DOHH2 (cell line): ENCODE measurements around the gene KHDC4.

Experiments
- H3F3A ChIP-seq: fragments of 200-600 bp; sonication (generic), shearing (Covaris generic); 2 replicates; pipeline ENCODE4 v1.6.0; 2016; ENCODE audit warnings: antibody characterized with exemption, mild to moderate bottlenecking; ENCODE audit not compliant: control insufficient read depth, insufficient read depth
- H3K27ac ChIP-seq: fragments of 200-600 bp; sonication (generic); 2 replicates; pipeline ENCODE4 v1.5.1; 2014; ENCODE audit warnings: low read depth, mild to moderate bottlenecking, low read length, moderate library complexity
- H3K27me3 ChIP-seq: fragments of 200-600 bp; sonication (generic); 2 replicates; pipeline ENCODE4 v1.6.1; 2014; ENCODE audit warnings: mild to moderate bottlenecking, low read length, mixed read lengths; ENCODE audit not compliant: control insufficient read depth
- H3K36me3 ChIP-seq: fragments of 200-600 bp; sonication (generic); 2 replicates; pipeline ENCODE4 v1.6.1; 2014; ENCODE audit warnings: mild to moderate bottlenecking, low read length, moderate library complexity, mixed read lengths; ENCODE audit not compliant: control insufficient read depth
- H3K4me1 ChIP-seq: fragments of 200-600 bp; sonication (generic); 2 replicates; pipeline ENCODE4 v1.6.1; 2014; ENCODE audit warnings: mild to moderate bottlenecking, low read length, mixed read lengths; ENCODE audit not compliant: control insufficient read depth
- H3K4me2 ChIP-seq: fragments of 200-600 bp; sonication (generic); 2 replicates; pipeline ENCODE4 v1.6.0; 2014; ENCODE audit warnings: mild to moderate bottlenecking, low read length, moderate library complexity
- H3K4me3 ChIP-seq: fragments of 200-600 bp; sonication (generic); 2 replicates; pipeline ENCODE4 v1.5.1; 2014; ENCODE audit warnings: mild to moderate bottlenecking, low read length, mixed read lengths
- H3K79me2 ChIP-seq: fragments of 200-600 bp; sonication (generic); 2 replicates; pipeline ENCODE4 v1.6.1; 2014; ENCODE audit warnings: mild to moderate bottlenecking, low read length, mixed read lengths; ENCODE audit not compliant: control insufficient read depth
- H3K9me2 ChIP-seq: fragments of 200-600 bp; sonication (generic); replicated peaks from 2 replicates; pipeline ENCODE4 v1.6.1; 2014; ENCODE audit warnings: mild to moderate bottlenecking, low read length, mixed read lengths; ENCODE audit not compliant: control insufficient read depth
- H3K9me3 ChIP-seq: fragments of 200-600 bp; sonication (generic); 2 replicates; pipeline ENCODE4 v1.6.1; 2014; ENCODE audit warnings: antibody characterized with exemption, low read length, mixed read lengths; ENCODE audit not compliant: control insufficient read depth, insufficient read depth
- H4K20me1 ChIP-seq: fragments of 200-600 bp; sonication (generic); 2 replicates; pipeline ENCODE4 v1.6.0; 2014; ENCODE audit warnings: low read depth, mild to moderate bottlenecking, antibody characterized with exemption, low read length, moderate library complexity; ENCODE audit not compliant: control insufficient read depth, insufficient read depth
- CTCF ChIP-seq: fragments of 200-600 bp; sonication (generic); IDR thresholded peaks from one replicate; pipeline ENCODE4 v1.5.1; 2014; ENCODE audit warnings: antibody characterized with exemption, mild to moderate bottlenecking, low read depth, low read length; ENCODE audit not compliant: poor library complexity, severe bottlenecking
- EZH2phosphoT487 ChIP-seq: fragments of 200-600 bp; sonication (generic); IDR thresholded peaks from 2 replicates; pipeline ENCODE4 v1.6.1; 2017; ENCODE audit warnings: borderline replicate concordance, mild to moderate bottlenecking, antibody characterized with exemption, low read length, moderate library complexity, mixed read lengths

Gene KHDC4

GRCh38 chr1:155934097-155934935, at the start of gene KHDC4:
KHDC4 (minus strand) TSS chr1:155934413; CDS start chr1:155934373, 40 bp downstream.
- H3K27me3 ChIP-seq = no peaks in the 10 kb centered on the region
- H4K20me1 ChIP-seq = peaks cover 17% of the 10 kb centered on the region
- no peaks in the 10 kb centered on the region for H3K9me2 ChIP-seq
- H3K4me1 ChIP-seq = peaks cover 49% of the 10 kb centered on the region
- peaks cover 11% of the 10 kb centered on the region for H3F3A ChIP-seq
- peak within 1 kb of the TSS; percentile 83 for H3K4me2 ChIP-seq
- H3K4me3 ChIP-seq = peak within 1 kb of the TSS; percentile 83
- TF ChIP-seq CTCF (peak; percentile 17), EZH2phosphoT487 (no peak)
- peaks cover 53% of the 10 kb centered on the region for H3K79me2 ChIP-seq
- H3K9me3 ChIP-seq = no peaks in the 10 kb centered on the region
- H3K36me3 ChIP-seq = peaks cover 47% of the 10 kb centered on the region
- H3K27ac ChIP-seq = peak within 1 kb of the TSS; percentile 58

GRCh38 chr1:155983191-155984024, 49.2 kb upstream of the KHDC4 start:
- H3K9me2 ChIP-seq = no peaks in the 10 kb centered on the region
- H3K4me2 ChIP-seq = peak overlapping the region; percentile 99
- peaks cover 11% of the 10 kb centered on the region for H3K36me3 ChIP-seq
- peaks cover 20% of the 10 kb centered on the region for H3F3A ChIP-seq
- peak overlapping the region; percentile 89 for H3K27ac ChIP-seq
- TF ChIP-seq CTCF = peak; percentile 52
- no peak for TF ChIP-seq EZH2phosphoT487
- H3K4me3 ChIP-seq = peak overlapping the region; percentile 41
- H3K4me1 ChIP-seq = peaks cover 58% of the 10 kb centered on the region
- H4K20me1 ChIP-seq = no peaks in the 10 kb centered on the region
- no peaks in the 10 kb centered on the region for H3K27me3 ChIP-seq
- no peaks in the 10 kb centered on the region for H3K9me3 ChIP-seq
- peaks cover 30% of the 10 kb centered on the region for H3K79me2 ChIP-seq

GRCh38 chr1:155982106-155982505, 47.9 kb upstream of the KHDC4 start:
- H3F3A ChIP-seq = peaks cover 20% of the 10 kb centered on the region
- H3K4me3 ChIP-seq = peak overlapping the region; percentile 81

More at GRCh38 chr1:155982106-155982505, 47.9 kb upstream of the KHDC4 start:
- H4K20me1 ChIP-seq = no peaks in the 10 kb centered on the region
- H3K9me2 ChIP-seq = no peaks in the 10 kb centered on the region
- TF ChIP-seq CTCF = no peak
- no peak for TF ChIP-seq EZH2phosphoT487
- peak overlapping the region; percentile 89 for H3K27ac ChIP-seq
- H3K27me3 ChIP-seq = no peaks in the 10 kb centered on the region
- peak overlapping the region; percentile 99 for H3K4me2 ChIP-seq
- no peaks in the 10 kb centered on the region for H3K9me3 ChIP-seq
- H3K79me2 ChIP-seq = peaks cover 43% of the 10 kb centered on the region
- H3K36me3 ChIP-seq = peaks cover 23% of the 10 kb centered on the region
- H3K4me1 ChIP-seq = peaks cover 60% of the 10 kb centered on the region
